Endothelial cell of umbilical vein (primary cell): ENCODE data around the gene WRNIP1.

Experiments used
- CTCF ChIP-seq, 2 donors: IDR thresholded peaks; 1 replicate in 1 of 2; 2 replicates in 1 of 2; pipeline ENCODE4 v1.5.1; 2011; ENCODE audit warnings: low read length in 2 of 2, mild to moderate bottlenecking in 2 of 2, moderate library complexity in 2 of 2, control low read depth in 1 of 2, inconsistent platforms in 1 of 2, low read depth in 1 of 2; ENCODE audit not compliant: insufficient read depth in 1 of 2; ENCODE audit errors: extremely low read depth in 1 of 2
- MAX ChIP-seq: IDR thresholded peaks from 2 replicates; pipeline ENCODE4 v1.6.1; 2011; ENCODE audit not compliant: insufficient read depth, insufficient read length
- POLR2A ChIP-seq: IDR thresholded peaks from 2 replicates; pipeline ENCODE4 v1.6.1; 2012; ENCODE audit warnings: low read depth, mild to moderate bottlenecking, control low read depth, low read length
- POLR2AphosphoS5 ChIP-seq: IDR thresholded peaks from 2 replicates; pipeline ENCODE4 v1.6.1; 2012; ENCODE audit warnings: low read depth, mild to moderate bottlenecking, control low read depth, low read length, moderate library complexity; ENCODE audit not compliant: insufficient read depth

- no peak for TF ChIP-seq CTCF (IDR thresholded peaks at IDR 0.05; ENCODE audit: extremely low read depth in 1 of 2, insufficient read depth in 1 of 2, low read depth in 1 of 2, low read length in 2 of 2)
- no peak for TF ChIP-seq POLR2A
- TF ChIP-seq POLR2AphosphoS5: no peak
- TF ChIP-seq MAX: no peak
These were observed 20.4 kb upstream of the WRNIP1 start for GRCh38 chr6:2744778-2745177.
